HCEC 1CT (cell line): ENCODE data around the gene C4orf50.

ENCODE experiments used
- DNase-seq: peaks from one replicate; pipeline ENCODE4 v3.0.0-alpha.2; 2017

C4orf50 gene

DNA sequence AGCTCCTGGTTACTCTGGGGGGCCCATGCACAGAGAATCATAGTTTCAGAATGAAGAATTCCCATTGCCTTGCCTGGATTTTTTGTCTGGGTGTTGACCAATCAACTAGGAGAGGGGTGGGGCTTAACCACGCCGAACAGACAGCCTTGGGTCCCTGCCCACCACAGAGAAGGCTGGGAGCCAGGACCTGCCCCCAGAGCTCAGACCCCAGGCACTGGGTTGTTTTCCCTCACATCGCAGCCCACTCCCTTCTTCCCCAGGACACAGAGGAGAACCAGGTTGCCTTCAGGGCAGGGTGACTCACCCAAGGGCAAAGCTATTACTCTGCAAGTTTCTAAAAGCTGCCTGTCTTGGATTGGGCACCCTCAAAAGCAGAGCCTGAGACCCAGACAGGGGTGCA is 102.0 kb downstream of the C4orf50 start:
- DNase-seq, result no peak

DNA sequence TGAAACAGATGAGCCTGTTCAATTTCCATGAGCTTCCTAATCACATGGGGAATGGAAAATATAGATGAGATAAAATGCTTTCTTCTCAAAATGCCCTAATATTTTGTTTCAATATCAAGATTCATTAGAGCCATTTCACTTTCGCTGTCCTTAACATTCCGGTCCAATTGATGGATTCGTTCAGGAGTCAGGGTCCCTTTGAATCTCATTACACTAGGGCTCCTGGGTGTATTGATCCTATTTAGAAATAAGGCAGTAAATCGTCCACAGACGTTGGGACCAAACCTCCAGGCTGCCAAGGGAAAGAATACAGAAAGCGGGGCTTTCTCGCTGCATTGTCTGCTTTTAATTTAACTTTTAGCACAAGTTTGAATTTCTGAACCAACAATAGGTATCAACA is 104.8 kb downstream of the C4orf50 start:
- DNase-seq, result no peak

DNA sequence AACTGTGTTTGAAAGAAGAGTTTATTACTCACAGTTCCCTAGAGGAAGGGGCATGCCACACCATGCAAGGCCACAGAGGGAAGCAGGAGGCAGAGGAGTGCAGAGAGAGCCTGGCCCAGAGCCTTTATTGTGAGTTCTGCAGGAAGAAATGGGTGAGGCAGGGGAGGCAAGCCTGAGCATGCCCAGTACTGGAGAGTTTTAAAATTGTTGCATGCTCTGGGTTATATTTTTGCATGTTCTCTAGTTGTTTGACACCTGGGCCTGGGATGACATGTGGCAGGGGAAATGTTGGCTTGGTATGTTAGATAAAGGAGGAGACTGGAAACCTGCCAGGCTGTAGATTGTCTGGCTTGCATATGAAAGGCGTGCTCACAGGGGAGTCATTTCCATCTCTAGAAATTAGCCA is 105.6 kb downstream of the C4orf50 start:
- no peak for DNase-seq

DNA sequence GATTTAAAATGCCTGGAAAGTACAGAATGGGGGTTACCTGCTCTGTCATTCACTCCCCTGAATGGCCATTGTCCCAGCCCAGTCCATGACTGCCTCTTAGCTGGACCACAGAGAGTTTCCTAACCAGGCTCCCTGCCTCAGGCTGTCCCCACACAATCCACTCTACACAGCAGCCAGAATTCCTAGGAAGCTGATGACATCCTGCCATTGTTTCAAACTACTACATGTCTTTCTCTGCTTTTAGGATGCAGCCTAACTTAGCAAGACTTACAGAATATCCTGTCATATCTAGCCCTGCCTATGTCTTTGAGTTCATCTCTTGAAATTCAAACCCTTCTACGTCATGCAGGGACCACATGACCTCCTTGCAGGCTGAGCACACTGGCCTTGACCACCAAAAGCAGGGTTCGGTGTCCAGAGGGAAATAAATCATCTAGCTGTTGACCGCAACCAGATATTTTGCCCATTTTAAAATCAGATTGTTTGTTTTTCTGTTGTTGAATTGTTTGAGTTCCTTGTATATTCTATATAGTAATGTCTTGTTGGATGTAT is 109.3 kb downstream of the C4orf50 start:
- no peak for DNase-seq

DNA sequence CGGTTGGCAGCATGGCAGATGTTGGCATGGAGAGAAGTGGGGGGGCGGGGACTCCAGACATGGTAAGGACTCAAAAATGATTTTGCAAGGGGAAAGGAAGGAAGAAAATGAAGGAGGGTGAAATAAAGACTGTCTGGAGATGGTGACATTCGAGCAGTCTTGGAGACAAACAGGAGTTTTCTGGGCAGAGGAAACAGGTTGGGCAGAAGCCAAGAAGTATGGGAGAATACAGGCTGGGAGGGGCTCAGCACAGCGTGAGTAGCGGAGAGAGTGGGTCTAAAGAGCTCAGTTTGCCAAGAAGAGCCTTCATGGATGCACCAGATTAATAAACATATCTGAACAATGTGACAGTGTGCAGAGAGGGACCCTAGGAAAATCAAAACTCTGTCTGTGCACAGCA is 112.0 kb downstream of the C4orf50 start:
- DNase-seq, result no peak

DNA sequence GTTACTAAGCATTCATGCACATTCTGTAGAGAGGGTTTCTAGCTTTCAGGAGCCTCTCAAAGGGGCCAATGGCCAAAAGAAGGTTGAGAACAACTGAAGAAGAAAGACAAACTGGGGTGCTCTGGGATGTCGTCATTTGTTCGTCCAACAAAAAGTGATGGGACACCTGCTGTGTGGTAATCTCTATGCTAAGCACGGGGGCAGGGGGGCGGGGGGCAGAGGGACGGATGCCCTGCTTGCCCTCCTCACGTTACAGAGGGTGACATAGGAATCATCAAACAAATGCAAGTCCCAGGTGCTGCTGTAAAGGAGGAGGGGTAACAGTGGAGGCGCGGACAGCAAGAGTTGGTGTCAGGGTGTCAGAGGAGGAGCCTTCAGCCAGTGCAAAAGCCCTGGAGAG is 112.5 kb downstream of the C4orf50 start:
- no peak for DNase-seq

DNA sequence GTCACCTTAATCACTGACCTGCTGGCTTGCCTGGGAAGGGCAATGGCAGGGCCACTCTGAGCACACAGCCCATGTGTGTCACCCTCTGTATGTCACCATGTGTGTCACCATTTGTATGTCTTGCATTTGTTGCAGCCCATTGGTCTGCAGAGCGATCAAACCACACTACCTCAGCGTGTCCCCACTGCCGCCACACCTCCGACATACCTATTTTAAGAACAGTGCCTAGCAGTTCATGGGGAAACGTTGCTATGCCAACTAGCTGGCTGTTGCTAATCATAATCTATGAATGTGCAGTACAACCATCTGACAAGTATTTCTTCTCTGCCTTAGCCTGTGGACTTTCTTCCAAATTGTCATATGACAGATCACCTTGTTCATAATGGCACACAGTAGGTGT is 117.4 kb downstream of the C4orf50 start:
- DNase-seq, result no peak

DNA sequence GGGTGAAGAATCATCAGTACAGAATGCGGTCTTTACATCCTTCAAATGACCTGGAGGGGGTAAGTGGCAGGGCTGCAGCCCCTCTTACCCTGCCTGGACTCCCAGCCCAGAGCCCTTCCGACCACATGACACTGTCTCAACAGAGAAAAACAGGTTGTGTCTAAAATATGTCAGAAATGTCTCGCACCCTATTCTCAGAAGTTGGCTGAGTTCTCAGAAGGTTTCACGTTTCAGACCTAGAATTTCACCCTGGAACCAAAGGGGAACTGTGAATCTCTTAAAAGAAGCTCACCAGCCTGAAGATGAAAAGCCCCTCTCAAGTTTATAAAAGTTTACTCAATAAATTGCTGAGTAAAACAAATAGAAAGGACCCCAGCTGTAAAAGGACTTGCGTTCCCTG is 118.3 kb downstream of the C4orf50 start:
- no peak for DNase-seq

DNA sequence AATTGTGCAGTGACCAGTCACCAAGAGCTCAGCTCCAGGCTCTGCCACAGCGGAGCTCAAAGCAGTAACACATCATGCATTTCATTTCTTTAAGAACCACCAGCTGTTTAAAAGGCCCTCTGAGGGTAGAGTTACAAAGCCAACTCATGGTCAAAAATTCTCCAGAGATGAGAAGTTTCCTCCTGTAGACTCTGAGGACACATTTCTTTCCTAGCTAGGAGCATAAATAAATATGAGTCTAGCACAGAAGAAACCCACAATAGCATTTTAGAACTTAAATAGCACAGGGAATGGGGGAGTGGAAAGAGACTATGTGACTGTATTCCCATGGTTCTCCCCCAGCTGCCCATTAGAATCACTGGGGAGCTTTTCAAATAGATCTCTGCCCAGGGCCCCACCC is 118.8 kb downstream of the C4orf50 start:
- no peak for DNase-seq

DNA sequence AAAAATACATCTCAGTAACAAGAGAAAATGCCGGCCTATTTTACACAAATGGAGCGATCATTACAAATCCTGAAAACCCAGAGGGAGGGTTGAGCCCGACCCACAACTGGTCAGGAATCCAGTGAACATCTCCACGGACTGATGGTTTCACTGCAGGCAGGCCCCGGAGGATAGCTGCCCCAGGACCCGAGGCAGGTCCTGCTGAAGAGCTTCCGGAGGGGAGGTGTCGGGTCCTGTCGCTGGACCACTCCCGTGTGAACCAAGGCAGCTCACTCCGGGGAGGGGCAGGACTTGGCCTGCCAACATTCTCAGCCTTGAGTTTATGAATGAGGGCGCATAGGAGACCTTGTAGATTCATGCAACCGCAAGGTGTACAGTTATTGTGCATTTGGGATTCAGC is 120.6 kb downstream of the C4orf50 start:
- no peak for DNase-seq

DNA sequence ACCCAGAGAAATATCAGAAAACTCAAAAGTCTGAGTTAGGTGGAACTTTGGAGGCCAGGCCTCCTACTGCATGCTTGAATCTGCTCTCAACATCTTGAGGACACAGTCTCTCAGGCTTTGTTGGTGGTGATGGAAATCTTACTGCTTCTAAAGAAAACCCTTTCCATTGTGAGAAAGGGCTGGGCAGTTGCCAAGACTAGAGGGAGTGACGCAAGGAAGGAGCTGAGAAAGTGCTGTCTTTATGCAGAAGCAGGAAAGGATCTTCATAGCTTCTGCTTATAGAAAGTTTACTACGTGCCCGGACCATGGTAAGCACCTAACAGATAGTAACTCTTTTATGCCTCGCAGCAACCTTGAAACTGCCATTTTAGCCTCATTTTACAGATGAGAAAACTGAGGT is 122.9 kb downstream of the C4orf50 start:
- no peak for DNase-seq

DNA sequence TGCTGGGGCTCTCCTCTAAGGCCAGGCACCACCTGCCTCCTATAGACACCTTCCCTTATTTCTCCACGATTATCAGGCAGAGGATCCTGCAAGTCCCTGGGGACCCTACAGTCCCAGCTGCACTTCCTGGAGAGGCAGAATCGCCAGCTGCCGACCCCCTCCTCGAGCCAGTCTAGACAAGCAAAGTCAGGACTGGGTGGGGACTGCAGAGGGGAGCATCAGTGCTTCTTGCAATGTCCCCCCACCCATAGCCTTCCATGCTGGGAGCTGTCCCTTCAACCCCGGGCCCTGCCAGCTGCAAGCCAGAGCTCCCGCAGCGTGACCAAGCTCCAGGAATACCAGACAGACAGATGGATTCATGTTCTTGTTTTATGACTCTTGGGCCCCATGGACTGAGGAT is 124.0 kb downstream of the C4orf50 start:
- no peak for DNase-seq

DNA sequence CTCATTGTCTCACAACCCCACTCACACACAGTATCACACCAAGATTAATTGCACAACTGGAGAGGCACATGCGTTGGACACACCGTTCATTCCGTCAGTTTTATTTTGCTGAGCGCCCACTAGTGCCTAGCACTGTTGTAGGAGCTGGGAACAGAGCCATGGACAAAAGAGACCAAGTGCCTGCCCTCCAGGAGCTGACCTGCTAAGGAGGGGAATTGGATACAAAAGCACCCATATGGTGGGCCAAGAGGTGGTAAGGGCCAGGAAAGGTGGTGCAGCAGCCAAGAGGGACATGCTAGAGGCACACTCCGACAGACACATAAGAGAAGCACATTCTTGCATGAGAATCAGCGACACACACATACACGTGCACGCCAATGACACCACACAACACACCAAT is 124.6 kb downstream of the C4orf50 start:
- no peak for DNase-seq

DNA sequence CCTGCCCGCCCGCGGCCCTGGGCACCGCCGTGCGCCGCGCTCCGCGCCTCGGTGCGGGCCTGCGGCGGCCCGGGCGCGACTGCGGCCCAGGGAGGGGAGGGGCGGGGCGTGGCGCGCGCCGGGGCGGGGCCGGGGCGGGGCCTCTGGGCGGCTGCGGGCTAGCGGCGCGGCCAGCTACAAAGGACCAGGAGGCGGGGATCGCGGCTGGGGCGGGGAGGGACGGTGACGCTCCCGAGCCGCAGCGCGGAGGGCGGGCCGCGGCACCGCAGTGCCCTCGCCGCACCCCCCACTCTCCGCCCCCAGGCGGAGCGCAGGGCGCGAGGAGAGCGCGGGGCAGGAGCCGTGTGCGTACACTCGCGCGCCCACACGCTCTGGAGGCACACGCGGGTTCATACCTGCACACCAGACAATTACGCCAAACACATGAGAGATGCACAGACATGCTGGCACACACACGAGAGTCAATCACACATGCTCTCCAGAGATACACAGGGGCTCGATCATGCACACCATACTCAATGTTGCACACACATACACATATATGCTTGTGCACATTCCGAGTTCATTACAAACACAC is 125.1 kb downstream of the C4orf50 start, which contains the start of gene CRMP1:
Gene CRMP1, minus strand, starts transcription at position 83 of the 577 bp plus-strand sequence. CDS start 117 bp downstream, outside the sequence.
- no peak for DNase-seq

DNA sequence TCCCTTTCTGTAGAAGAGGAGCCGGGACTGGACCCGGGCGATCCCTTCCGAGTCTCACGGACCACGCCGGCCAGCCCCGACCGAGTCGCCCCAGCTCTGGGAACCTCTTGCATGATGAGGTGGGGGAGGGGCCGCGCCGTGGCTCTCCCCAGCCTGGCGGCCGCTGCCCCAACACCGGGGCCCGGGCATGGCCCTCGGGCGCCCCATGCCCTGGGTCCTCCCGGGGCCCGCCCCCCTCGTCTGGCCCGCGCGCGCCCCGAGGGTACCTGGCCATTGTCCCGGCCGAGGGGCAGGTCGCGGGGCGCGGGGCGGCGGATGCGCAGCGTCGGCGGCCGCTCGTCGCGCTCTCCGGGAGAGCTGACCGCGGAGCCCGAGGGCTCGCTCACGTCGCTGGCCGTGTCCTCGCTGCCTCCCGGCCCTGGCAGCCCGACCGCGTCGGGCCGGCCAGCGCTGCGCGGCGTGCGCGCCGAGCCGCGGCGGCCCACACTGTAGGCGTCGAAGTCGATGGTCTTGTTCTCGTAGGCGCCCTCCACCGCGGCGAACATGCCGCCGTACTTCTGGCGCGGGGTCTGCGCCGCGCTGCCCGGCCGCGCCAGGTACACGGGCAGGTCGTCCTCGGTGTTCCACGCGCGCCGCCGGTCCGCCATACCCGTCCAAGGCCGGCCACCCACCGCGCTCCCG is 125.8 kb downstream of the C4orf50 start:
- DNase-seq, result no peak

DNA sequence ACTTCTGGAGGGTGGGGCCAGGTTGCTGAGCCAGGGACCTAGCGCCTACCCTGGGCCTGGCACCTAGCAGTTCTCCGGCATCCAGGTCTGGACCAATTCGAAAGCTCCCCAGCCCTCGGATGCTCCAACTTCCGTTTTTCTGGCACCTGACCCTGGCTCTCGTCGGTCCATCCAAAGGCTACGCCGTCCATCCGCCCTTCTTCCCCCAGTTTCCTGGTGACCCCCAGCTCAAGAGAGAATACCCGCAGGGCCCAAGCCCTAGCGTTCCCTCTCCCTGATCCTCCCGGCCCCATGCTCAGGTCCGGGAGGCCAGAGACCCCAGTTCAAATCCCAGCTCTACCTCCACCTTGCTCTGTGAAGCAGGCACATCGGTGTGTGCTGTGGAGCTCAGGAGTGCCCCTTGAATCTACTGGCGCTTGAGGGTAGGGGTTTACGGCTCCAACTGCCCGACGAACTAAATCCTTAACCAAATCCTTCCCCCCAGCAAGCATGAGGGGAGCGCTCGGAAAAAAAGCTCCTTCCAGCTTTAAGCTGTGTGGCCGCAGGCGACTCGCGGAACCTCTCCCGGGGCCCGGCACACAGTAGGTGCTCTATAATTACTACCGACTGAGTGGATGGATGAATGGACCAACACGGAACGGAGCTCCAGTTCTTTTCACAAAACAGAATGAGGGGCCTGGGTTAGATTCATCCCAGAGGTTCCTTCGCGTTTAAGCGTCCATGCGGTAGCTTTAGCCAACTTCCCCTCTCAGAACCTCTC is 126.5 kb downstream of the C4orf50 start:
- no peak for DNase-seq

DNA sequence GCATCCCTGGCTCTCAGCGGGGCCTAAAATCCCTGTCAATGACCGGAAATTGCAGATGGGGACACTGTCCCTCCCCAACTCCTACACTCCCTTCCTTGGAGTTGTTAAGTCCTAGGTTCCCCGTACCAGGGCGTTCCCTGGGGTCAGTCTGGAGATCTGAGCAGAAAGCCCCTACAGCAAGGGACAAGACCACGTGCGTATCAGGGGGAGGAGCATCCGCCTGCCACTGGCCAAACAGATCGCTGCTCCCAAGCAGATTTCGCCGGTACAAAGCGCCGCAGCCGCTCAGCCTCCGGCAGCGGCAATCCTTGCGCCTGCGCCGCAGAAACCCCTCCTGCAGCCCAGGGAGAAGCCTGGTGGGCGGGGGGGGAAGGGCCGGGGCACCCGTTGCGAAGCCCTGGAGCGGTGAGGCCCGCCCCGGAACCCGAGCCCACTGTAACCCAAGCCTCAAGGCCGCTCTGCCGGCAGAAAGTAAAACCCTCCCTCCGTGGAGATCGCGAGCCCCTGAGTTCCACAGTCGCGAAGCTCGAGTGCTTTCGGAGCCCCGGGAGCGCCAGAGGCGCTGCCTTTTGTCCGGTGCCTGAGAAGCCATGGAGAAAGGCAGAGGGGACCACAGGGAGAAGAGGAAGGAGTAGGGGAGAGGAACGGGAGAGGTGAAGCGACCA is 128.0 kb downstream of the C4orf50 start:
- no peak for DNase-seq

DNA sequence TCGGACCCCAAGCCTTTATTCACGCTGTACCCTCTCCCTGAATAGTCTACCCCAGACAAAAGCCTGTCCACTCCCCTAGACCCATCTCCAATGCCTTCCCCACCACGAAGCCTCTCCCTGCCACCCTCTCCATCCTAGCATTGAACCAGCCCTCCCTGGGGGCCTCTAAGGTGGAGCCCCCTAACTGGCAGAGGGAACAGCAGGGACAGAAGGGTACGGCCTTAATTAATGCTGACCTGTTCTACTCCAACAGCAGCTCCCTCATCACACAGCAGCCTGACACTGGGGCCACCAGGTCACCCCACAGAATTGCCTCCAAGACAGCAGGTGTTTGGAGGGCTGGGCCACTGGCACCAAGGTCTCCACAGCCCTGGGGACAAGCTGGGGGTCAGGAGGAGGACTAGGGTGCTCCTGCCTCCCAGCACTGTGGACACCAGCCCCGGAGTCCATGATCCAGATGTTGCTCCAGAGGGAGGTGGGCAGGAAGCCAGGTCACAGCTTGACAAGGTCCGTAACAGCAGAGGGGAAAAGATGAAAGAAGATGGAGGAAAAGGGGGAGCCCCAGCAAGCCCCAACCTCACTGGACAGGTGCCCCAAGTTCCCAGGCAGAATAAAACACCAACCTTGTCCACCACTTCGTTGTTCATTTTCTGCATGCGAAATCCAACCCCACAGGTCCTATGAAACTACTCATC is 129.1 kb downstream of the C4orf50 start:
- DNase-seq, result no peak

DNA sequence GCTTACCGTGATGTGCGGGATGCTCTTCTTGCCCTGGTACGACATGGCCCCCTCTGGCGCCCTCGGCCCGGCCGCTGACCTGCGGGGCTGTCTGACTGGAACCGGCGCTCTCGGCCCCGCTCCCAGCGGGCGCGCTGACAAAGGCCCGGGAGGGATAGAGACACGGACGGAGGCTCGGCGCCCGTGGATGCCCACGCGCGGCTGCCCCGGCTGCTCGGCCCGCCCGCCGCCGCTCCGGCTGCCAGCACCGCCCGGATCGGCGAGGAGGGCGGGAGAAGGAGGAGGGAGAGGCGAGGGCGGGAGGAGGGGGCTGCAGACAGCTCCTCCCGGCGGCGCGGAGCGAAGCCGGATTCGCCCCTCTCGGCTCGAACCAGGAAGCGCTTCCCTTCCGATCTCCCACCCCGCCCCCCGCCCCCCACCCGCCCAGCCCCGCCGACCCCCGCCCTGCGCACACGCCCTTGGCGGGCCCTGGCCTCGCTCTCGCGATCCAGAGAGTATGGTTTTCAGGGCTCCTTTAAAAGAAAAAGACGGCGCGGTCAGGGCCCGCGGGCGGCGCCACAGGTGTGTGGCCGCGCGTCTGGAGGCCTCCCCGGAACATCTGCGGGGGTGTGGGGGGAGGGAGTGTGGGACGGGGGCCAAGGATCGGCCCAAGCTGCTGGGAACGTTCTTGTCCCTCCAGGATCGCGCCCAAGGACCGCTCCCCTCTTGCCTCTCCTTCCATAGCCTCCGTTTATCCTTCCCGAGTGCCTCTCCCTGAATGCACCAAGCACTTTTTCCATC is 129.8 kb downstream of the C4orf50 start:
- no peak for DNase-seq

DNA sequence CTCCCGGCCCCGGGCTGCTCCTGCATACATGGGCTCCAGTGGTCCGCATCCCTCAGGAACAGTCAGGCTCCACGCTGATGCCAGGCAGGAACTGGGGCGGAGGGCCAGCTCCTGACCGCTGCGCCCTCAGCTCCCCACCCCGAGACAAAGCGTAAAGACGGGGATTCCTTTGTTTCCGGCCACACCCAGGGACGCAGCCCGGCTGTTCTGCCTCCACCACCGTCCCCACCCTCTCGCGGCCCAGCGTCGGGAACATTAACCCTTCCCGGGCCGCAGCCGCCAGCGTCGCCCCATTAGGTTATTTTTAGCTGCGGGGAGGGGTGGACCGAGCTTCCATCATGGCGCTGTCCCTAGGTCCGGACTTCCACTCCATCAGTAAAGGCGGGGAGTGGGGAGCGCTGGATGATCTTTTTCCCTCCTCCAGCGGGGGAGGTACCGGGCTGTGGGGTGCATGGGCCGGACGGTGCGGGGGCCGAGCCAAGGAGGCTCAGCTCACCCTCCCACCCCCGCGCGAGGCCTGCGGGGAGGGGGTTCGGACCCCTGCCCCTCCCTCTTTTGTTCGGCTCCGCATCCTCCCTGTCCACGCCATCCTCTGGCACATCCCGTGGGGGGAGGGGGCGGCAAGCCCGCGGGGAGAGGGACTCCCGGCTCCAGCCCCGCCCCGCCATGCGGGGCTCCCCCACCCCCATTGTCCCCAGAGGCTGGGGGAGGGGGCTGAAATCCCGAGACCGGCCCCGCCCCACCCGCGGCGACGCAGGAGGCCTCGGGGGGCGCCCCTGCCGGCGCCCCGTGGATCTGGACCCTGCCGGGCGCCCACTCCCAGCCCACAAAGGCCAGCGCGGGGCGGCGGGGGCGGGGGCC is 130.6 kb downstream of the C4orf50 start:
- DNase-seq, result no peak

DNA sequence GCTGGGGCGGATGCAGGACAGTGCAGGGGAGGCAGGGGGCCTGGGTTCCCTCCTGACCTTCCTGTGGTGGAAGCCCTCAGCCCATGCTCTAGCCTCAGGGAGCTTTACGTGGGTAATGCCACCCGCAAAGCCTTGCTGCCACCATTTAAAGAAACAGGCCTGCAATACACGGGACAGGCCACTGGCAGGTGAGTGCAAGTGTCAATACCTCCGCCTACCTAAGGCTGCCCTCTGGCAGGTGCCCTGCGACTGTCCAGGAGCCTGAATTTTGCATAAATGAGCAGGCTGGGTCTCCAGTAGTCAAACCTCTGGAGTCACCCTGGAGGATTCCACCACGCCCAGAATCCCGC is 131.2 kb downstream of the C4orf50 start:
- DNase-seq, result no peak
